H1 (cell line): ENCODE results near the gene TRABD2B. TPM values are rescaled to one million over a fixed set of nuclear protein-coding genes. Genes with fewer than 3 reads are reported as not detected.

Experiments
- CTCF ChIA-PET: fragments of 300-600 bp; sonication (Branson Sonifier 250); formaldehyde crosslinking; loops from one replicate; lab custom pipeline; 2021; ENCODE audit not compliant: partially characterized antibody; lab: Charles Lee
- POLR2A ChIA-PET: fragments of 300-600 bp; sonication (Branson Sonifier 250); formaldehyde crosslinking; loops from one replicate; lab custom pipeline; 2021; ENCODE audit warnings: inconsistent platforms; ENCODE audit not compliant: partially characterized antibody; lab: Charles Lee
- DNase-seq, 2 experiments: peaks; one replicate each; pipeline versions ENCODE4 v3.0.0 to v3.0.0-alpha.2; 2010 to 2022; ENCODE audit warnings: low spot score in 2 of 2, low read depth in 1 of 2, mixed read lengths in 1 of 2
- FAIRE-seq: peaks from 2 replicates; lab custom pipeline; 2011; peaks lifted over from hg19 to GRCh38; lab: Jason Lieb, UNC
- H2AFZ ChIP-seq: 2 replicates; pipeline ENCODE4 v1.8.1; 2012; ENCODE audit warnings: low read length, inconsistent platforms
- H2AK5ac ChIP-seq: 2 replicates; pipeline ENCODE4 v1.6.1; 2013; ENCODE audit warnings: low read depth, low read length
- H2BK120ac ChIP-seq: replicated peaks from 2 replicates; pipeline ENCODE3; 2013; ENCODE audit warnings: low read depth, low read length, inconsistent platforms
- H2BK12ac ChIP-seq: 2 replicates; pipeline ENCODE4 v1.6.1; 2013; ENCODE audit warnings: low read depth, low read length
- H2BK15ac ChIP-seq: 2 replicates; pipeline ENCODE4 v1.6.1; 2013; ENCODE audit warnings: low read length
- H2BK20ac ChIP-seq: 2 replicates; pipeline ENCODE4 v1.6.1; 2013; ENCODE audit warnings: low read length
- H2BK5ac ChIP-seq: 2 replicates; pipeline ENCODE4 v1.6.1; 2013; ENCODE audit warnings: low read depth, low read length
- H3K14ac ChIP-seq: 2 replicates; pipeline ENCODE4 v1.6.1; 2013; ENCODE audit warnings: inconsistent platforms; ENCODE audit not compliant: insufficient read length
- H3K18ac ChIP-seq: 2 replicates; pipeline ENCODE4 v1.6.1; 2013; ENCODE audit warnings: low read length; ENCODE audit errors: extremely low read depth
- H3K23ac ChIP-seq: 2 replicates; pipeline ENCODE4 v1.6.1; 2013; ENCODE audit warnings: inconsistent platforms; ENCODE audit not compliant: insufficient read length
- H3K23me2 ChIP-seq: 2 replicates; pipeline ENCODE4 v1.6.1; 2013; ENCODE audit warnings: low read depth, low read length
- H3K27ac ChIP-seq: 2 replicates; pipeline ENCODE4 v1.6.1; 2011; ENCODE audit warnings: low read depth, low read length, inconsistent platforms
- H3K27me3 ChIP-seq, 4 experiments: replicated peaks in 1 of 4; 1 replicate in 1 of 4; 2 replicates in 3 of 4; pipeline versions ENCODE4 v1.6.1 to v1.8.1; 2011 to 2013; ENCODE audit warnings: low read length in 3 of 4, mild to moderate bottlenecking in 3 of 4, inconsistent platforms in 2 of 4, mixed read lengths in 2 of 4, moderate library complexity in 1 of 4; ENCODE audit not compliant: control insufficient read depth in 3 of 4, insufficient read depth in 3 of 4; ENCODE audit errors: extremely low read depth in 1 of 4
- H3K36me3 ChIP-seq, 4 experiments: 2 replicates each; pipeline versions ENCODE4 v1.6.1 to v1.8.1; 2011 to 2013; ENCODE audit warnings: mild to moderate bottlenecking in 4 of 4, low read length in 3 of 4, moderate library complexity in 2 of 4, control low read depth in 1 of 4, inconsistent platforms in 1 of 4; ENCODE audit not compliant: insufficient read depth in 4 of 4, control insufficient read depth in 2 of 4
- H3K4ac ChIP-seq: replicated peaks from 2 replicates; pipeline ENCODE3; 2013; ENCODE audit warnings: low read length, low read depth, mixed read lengths, inconsistent platforms; ENCODE audit not compliant: insufficient read length
- H3K4me1 ChIP-seq, 4 experiments: replicated peaks in 1 of 4; 1 replicate in 1 of 4; 2 replicates in 3 of 4; pipeline versions ENCODE4 v1.6.1 to v1.8.1; 2011 to 2013; ENCODE audit warnings: low read length in 3 of 4, inconsistent platforms in 2 of 4, mixed read lengths in 1 of 4; ENCODE audit not compliant: insufficient read depth in 4 of 4, control insufficient read depth in 3 of 4
- H3K4me2 ChIP-seq, 2 experiments: 2 replicates each; pipeline versions ENCODE4 v1.6.1 to v1.8.1; 2011 to 2013; ENCODE audit warnings: low read depth in 2 of 2, low read length in 2 of 2, control low read depth in 1 of 2, inconsistent platforms in 1 of 2, mild to moderate bottlenecking in 1 of 2; ENCODE audit not compliant: insufficient read depth in 1 of 2
- H3K4me3 ChIP-seq, 4 experiments: fragments of 200-600, 300-600 bp in 1 of 4; sonication (generic), shearing (Covaris generic), sonication (Bioruptor Twin) in 1 of 4; 2 replicates each; pipeline versions ENCODE4 v1.5.1 to v1.8.1; 2011 to 2016; ENCODE audit warnings: low read length in 4 of 4, low read depth in 3 of 4, control low read depth in 2 of 4, inconsistent platforms in 2 of 4, mild to moderate bottlenecking in 2 of 4, mixed read lengths in 1 of 4, moderate library complexity in 1 of 4; ENCODE audit not compliant: insufficient read depth in 2 of 4; ENCODE audit errors: extremely low read depth in 1 of 4
- H3K56ac ChIP-seq: replicated peaks from 2 replicates; pipeline ENCODE3; 2013; ENCODE audit warnings: low read depth, mild to moderate bottlenecking, mixed read lengths, low read length, inconsistent platforms; ENCODE audit not compliant: insufficient read length
- H3K79me1 ChIP-seq: 2 replicates; pipeline ENCODE4 v1.6.1; 2013; ENCODE audit warnings: low read depth, low read length, control low read depth
- H3K79me2 ChIP-seq, 2 experiments: 2 replicates each; pipeline versions ENCODE4 v1.6.1 to v1.8.1; 2012 to 2013; ENCODE audit warnings: low read length in 2 of 2, mild to moderate bottlenecking in 2 of 2, inconsistent platforms in 1 of 2; ENCODE audit not compliant: insufficient read depth in 2 of 2, control insufficient read depth in 1 of 2
- H3K9ac ChIP-seq, 4 experiments: replicated peaks in 1 of 4; 1 replicate in 1 of 4; 2 replicates in 3 of 4; pipeline versions ENCODE4 v1.6.1 to v1.8.1; 2011 to 2013; ENCODE audit warnings: low read depth in 3 of 4, low read length in 3 of 4, control low read depth in 2 of 4, mild to moderate bottlenecking in 2 of 4, moderate library complexity in 2 of 4, inconsistent platforms in 1 of 4; ENCODE audit errors: extremely low read depth in 1 of 4
- H3K9me3 ChIP-seq, 2 experiments: 2 replicates each; pipeline versions ENCODE4 v1.6.1 to v1.8.1; 2012 to 2013; ENCODE audit warnings: mild to moderate bottlenecking in 2 of 2, moderate library complexity in 2 of 2, control low read depth in 1 of 2, inconsistent platforms in 1 of 2, low read depth in 1 of 2, low read length in 1 of 2, mixed read lengths in 1 of 2; ENCODE audit not compliant: insufficient read depth in 2 of 2
- H4K20me1 ChIP-seq, 2 experiments: replicated peaks in 1 of 2; 2 replicates each; pipeline versions ENCODE3 to v1.8.1; 2011 to 2013; ENCODE audit warnings: inconsistent platforms in 2 of 2, low read length in 2 of 2, mild to moderate bottlenecking in 1 of 2; ENCODE audit not compliant: insufficient read depth in 2 of 2, control insufficient read depth in 1 of 2
- H4K5ac ChIP-seq: 2 replicates; pipeline ENCODE4 v1.6.1; 2013; ENCODE audit warnings: low read length, low read depth, mixed read lengths, inconsistent platforms; ENCODE audit not compliant: insufficient read length
- H4K8ac ChIP-seq: 2 replicates; pipeline ENCODE4 v1.8.0; 2013; ENCODE audit warnings: mild to moderate bottlenecking, moderate library complexity, low read length, inconsistent platforms; ENCODE audit not compliant: insufficient read depth; ENCODE audit errors: extremely low read depth
- H4K91ac ChIP-seq: replicated peaks from 2 replicates; pipeline ENCODE3; 2013; ENCODE audit warnings: low read length, mixed read lengths, inconsistent platforms; ENCODE audit not compliant: insufficient read length
- E2F6 ChIP-seq: IDR thresholded peaks from 2 replicates; pipeline ENCODE4 v1.6.1; 2012; ENCODE audit warnings: inconsistent platforms
- FOSL1 ChIP-seq: IDR thresholded peaks from 2 replicates; pipeline ENCODE4 v1.6.1; 2011; ENCODE audit warnings: mild to moderate bottlenecking, low read depth, low read length, moderate library complexity; ENCODE audit not compliant: insufficient read depth
- JUN ChIP-seq: IDR thresholded peaks from 2 replicates; pipeline ENCODE4 v1.6.1; 2011; ENCODE audit warnings: low read depth, mild to moderate bottlenecking, improper control_type of control experiment, low read length
- KDM5A ChIP-seq: fragments of 200-600 bp; IDR thresholded peaks from 2 replicates; pipeline ENCODE4 v1.7.1; 2012; ENCODE audit warnings: mild to moderate bottlenecking, low read length, inconsistent platforms, mixed read lengths
- PHF8 ChIP-seq: fragments of 200-600 bp; sonication (generic); conservative IDR thresholded peaks from 2 replicates; pipeline ENCODE4 v1.7.1; 2012; ENCODE audit warnings: low read depth, mild to moderate bottlenecking, inconsistent platforms, low read length, moderate library complexity
- RAD21 ChIP-seq, 2 experiments: IDR thresholded peaks in 1 of 2; conservative IDR thresholded peaks in 1 of 2; 2 replicates each; pipeline ENCODE4 v1.6.1; 2011; ENCODE audit warnings: low read depth in 2 of 2, low read length in 2 of 2, improper control_type of control experiment in 1 of 2, inconsistent platforms in 1 of 2, mild to moderate bottlenecking in 1 of 2, moderate library complexity in 1 of 2
- SP1 ChIP-seq: IDR thresholded peaks from 2 replicates; pipeline ENCODE4 v1.6.1; 2011; ENCODE audit warnings: low read depth, low read length
- TAF1 ChIP-seq: IDR thresholded peaks from 2 replicates; pipeline ENCODE4 v1.6.1; 2011; ENCODE audit warnings: mild to moderate bottlenecking, low read depth, low read length
- TBP ChIP-seq: IDR thresholded peaks from 2 replicates; pipeline ENCODE4 v1.6.1; 2011; ENCODE audit warnings: low read depth, low read length, improper control_type of control experiment
- USF2 ChIP-seq: IDR thresholded peaks from 2 replicates; pipeline ENCODE4 v1.6.1; 2011; ENCODE audit warnings: low read length, improper control_type of control experiment
- WGBS, 2 experiments: shearing (Covaris generic) in 1 of 2; methylation state at CpG; one replicate each; pipeline versions ENCODE4 v1.1.6 to v1.1.7; 2013 to 2015; ENCODE audit warnings: low lambda C conversion rate in 2 of 2, mixed read lengths in 2 of 2, inconsistent platforms in 1 of 2, low coverage in 1 of 2, missing lambda C conversion rate in 1 of 2; ENCODE audit not compliant: insufficient replicate concordance in 2 of 2, insufficient coverage in 1 of 2, insufficient read length in 1 of 2; ENCODE audit errors: extremely low coverage in 1 of 2, missing lambda C conversion rate in 1 of 2; 5-methylcytosine and 5-hydroxymethylcytosine counted together
- polyA plus RNA-seq, 7 experiments: library from polyadenylated mRNA; depleted of rRNA in 3 of 7; stranded (reverse) in 5 of 7; unstranded in 2 of 7; fragments of >200 nt in 5 of 7; fragments of 200-250 nt in 2 of 7; gene quantifications; 1 replicate in 5 of 7; 2 replicates in 1 of 7; 4 replicates in 1 of 7; pipeline versions ENCODE4 v1.2.1 to v1.2.3, GENCODE V29; 2011 to 2013; ENCODE audit warnings: missing spikeins in 2 of 7, mixed read lengths in 2 of 7
- total RNA-seq: library from RNA; stranded (reverse); fragmentation: NEBNext Ultra II Directional; extraction: Animal tissue kit (Norgen Biotek cat#: 25700); gene quantifications from 2 replicates; pipeline ENCODE4 v1.2.1, GENCODE V29; 2021

The TRABD2B gene
- total and polyA plus RNA-seq, 2 of the 8 experiments (the other 6 are each of a cell fraction or from before 2014, with no cell fraction given): 0.95 to 3.4 TPM

- POLR2A ChIA-PET: no interaction called here
- no peak overlapping the region for H2BK15ac ChIP-seq
- no peak for TF ChIP-seq E2F6
- no peak for TF ChIP-seq SP1
- no peak for TF ChIP-seq TBP
- no peak for TF ChIP-seq PHF8
- TF ChIP-seq TAF1: no peak
- no peak for TF ChIP-seq USF2
- no peak for TF ChIP-seq RAD21 (IDR thresholded peaks at IDR 0.05 in 1 of 2, conservative IDR thresholded peaks at IDR 0.05 in 1 of 2; ENCODE audit: low read depth in 2 of 2, low read length in 2 of 2)
- TF ChIP-seq KDM5A: no peak
- no peak for TF ChIP-seq FOSL1
- TF ChIP-seq JUN: no peak
These were observed 6.9 kb downstream of the TRABD2B start for GRCh38 chr1:47990286-47990685.

More at GRCh38 chr1:47990286-47990685, 6.9 kb downstream of the TRABD2B start:
- no peak overlapping the region for H4K5ac ChIP-seq
- H3K4ac ChIP-seq: no peak overlapping the region
- H3K56ac ChIP-seq: no peak overlapping the region
- no peak overlapping the region for H3K14ac ChIP-seq
- no peak overlapping the region for H3K4me2 ChIP-seq
- H3K79me1 ChIP-seq: no peaks in the 10 kb centered on the region
- DNase-seq: no peak
- no peak overlapping the region for H3K18ac ChIP-seq
- no peak overlapping the region for H4K91ac ChIP-seq
- no peak overlapping the region for H2BK20ac ChIP-seq
- no peak overlapping the region for H4K8ac ChIP-seq
- no peaks in the 10 kb centered on the region for H3K9me3 ChIP-seq
- no peaks in the 10 kb centered on the region for H4K20me1 ChIP-seq
- H3K79me2 ChIP-seq: no peaks in the 10 kb centered on the region
- peaks cover 0 to 7% (median 5%) of the 10 kb centered on the region in 4 experiments; a peak in 3 of 7 replicates for H3K27me3 ChIP-seq
- no peak overlapping the region for H2BK12ac ChIP-seq
- H3K27ac ChIP-seq: no peak overlapping the region
- H2BK5ac ChIP-seq: no peak overlapping the region
- no peak overlapping the region for H3K4me3 ChIP-seq
- no peak overlapping the region for H2BK120ac ChIP-seq
- H3K4me1 ChIP-seq: peaks cover 7 to 20% (median 11%) of the 10 kb centered on the region in 4 experiments
- no peak overlapping the region for H2AFZ ChIP-seq
- no peak for FAIRE-seq
- no peak overlapping the region for H3K9ac ChIP-seq
- no peak overlapping the region for H2AK5ac ChIP-seq
- H3K23me2 ChIP-seq: no peaks in the 10 kb centered on the region; the same call in 1 of the 2 replicates
- 83% methylated on average over 4 of the region's 4 CpGs; no CpG with 5 or more reads in 1 of the 2 experiments for WGBS, 2 experiments
- CTCF ChIA-PET: interaction anchor here (0.9 to 1.6 kb wide), 3 partner anchors 8 to 67 kb away, joined by 3 to 5 read pairs (median 4); no protein-coding TSS in a partner anchor
- peaks cover 0 to 6% (median 0%) of the 10 kb centered on the region in 4 experiments; a peak in 1 of 8 replicates for H3K36me3 ChIP-seq
- H3K23ac ChIP-seq: no peak overlapping the region
